Breast epithelium (tissue), 3 donors: ENCODE data around the gene APOBEC3H.

Source experiments
- CTCF ChIP-seq, 3 donors: fragments of 450-650 bp; IDR thresholded peaks; one replicate each; pipeline ENCODE4 v1.5.1; 2016 to 2017; ENCODE audit warnings: antibody characterized with exemption in 3 of 3, mild to moderate bottlenecking in 3 of 3, moderate library complexity in 3 of 3
- POLR2A ChIP-seq: fragments of 450-650 bp; IDR thresholded peaks from one replicate; pipeline ENCODE4 v1.6.1; 2016; ENCODE audit warnings: antibody characterized with exemption, mild to moderate bottlenecking, moderate library complexity
- POLR2AphosphoS5 ChIP-seq, 3 donors: sonication (generic); formaldehyde crosslinking; IDR thresholded peaks; one replicate each; pipeline ENCODE4 v1.6.1; 2017; ENCODE audit warnings: antibody characterized with exemption in 3 of 3

GRCh38 chr22:39109361-39109760 lies 12.3 kb downstream of the APOBEC3H start:
- no peak for TF ChIP-seq CTCF (IDR thresholded peaks at IDR 0.05)
- no peak for TF ChIP-seq POLR2AphosphoS5 (IDR thresholded peaks at IDR 0.05)
- TF ChIP-seq POLR2A: no peak
